H4 (cell line): ENCODE data around the gene FKBP2. TPM values are rescaled to one million over a fixed set of nuclear protein-coding genes. Genes with fewer than 3 reads are reported as not detected.
"Not testable (repeated sequence)": the region's sequence is repeated elsewhere in the genome, so short reads cannot be mapped to it uniquely, and the experiment has no call there.

Experiments used
- DNase-seq: peaks from one replicate; pipeline ENCODE4 v3.0.0-alpha.2; 2015; ENCODE audit warnings: low spot score
- total RNA-seq: library from RNA; depleted of rRNA; stranded (reverse); fragments of >200 nt; shearing (Covaris generic); gene quantifications from 2 replicates; pipeline ENCODE4 v1.2.3, GENCODE V29; 2014

The FKBP2 gene
- total RNA-seq, 1 experiment from 2014 or later: 65.7 TPM

DNA sequence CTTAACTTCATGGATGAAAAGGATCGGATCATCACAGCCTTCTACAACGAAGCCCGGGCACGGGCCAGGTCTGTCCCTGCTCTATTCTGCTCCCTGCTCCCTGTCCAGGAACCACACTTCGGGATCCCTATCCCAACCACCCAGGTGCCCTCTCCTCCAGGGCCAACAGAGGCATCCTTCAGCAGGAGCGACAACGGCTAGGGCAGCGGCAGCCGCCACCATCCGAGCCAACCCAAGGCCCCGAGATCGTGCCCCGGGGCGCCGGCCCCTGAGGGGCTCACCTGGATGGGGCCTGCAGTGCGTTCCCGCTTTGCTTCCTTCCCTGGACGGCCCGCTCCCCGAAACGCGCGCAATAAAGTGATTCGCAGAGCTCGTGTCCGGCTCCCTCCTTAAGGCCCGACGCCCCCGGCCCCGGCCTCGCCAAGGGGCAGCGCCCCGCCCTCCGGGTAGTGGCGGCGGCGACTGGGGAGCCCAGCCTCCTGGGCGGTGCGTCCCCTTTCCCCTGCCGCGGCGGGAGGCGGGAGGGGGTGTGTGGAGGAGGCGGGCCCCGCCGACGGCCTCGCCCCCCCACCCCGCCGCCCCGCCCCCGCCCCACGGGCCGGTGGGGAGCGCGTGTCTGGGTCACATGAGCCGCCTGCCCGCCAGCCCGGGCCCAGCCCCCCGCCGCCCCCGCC lies 6.8 kb upstream of the FKBP2 start, which contains the start of gene VEGFB:
Gene VEGFB, plus strand, starts transcription at position 672 of the 674 bp plus-strand sequence. CDS start 250 bp downstream, outside the sequence.
- peak; percentile 45 for DNase-seq

DNA sequence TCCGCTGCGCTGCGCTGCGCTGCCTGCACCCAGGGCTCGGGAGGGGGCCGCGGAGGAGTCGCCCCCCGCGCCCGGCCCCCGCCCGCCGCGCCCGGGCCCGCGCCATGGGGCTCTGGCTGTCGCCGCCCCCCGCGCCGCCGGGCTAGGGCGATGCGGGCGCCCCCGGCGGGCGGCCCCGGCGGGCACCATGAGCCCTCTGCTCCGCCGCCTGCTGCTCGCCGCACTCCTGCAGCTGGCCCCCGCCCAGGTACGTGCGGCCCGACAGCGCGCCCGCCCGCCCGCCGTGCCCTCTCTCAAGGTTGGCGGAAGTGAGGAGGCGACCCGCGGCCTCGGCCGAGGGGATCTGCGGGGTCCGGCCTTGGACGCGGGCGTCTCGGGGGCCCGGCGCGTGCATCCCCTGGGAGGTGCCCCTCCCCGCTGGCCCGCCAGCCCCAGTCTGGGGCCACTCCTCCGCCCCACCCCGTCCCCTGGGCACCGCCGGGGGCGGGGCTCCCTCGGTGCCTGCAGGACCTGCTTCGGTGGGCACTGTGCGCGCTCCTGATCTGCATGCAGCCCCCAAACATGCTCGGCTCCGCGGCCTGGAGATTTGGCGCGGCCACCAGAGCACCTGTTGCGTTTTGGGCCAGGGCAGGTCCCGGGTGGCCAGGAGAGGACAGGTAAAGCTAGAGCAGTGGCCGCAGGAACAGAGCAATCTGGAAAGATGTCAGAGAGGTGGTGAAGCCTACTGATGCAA lies 6.1 kb upstream of the FKBP2 start:
- DNase-seq: no peak

DNA sequence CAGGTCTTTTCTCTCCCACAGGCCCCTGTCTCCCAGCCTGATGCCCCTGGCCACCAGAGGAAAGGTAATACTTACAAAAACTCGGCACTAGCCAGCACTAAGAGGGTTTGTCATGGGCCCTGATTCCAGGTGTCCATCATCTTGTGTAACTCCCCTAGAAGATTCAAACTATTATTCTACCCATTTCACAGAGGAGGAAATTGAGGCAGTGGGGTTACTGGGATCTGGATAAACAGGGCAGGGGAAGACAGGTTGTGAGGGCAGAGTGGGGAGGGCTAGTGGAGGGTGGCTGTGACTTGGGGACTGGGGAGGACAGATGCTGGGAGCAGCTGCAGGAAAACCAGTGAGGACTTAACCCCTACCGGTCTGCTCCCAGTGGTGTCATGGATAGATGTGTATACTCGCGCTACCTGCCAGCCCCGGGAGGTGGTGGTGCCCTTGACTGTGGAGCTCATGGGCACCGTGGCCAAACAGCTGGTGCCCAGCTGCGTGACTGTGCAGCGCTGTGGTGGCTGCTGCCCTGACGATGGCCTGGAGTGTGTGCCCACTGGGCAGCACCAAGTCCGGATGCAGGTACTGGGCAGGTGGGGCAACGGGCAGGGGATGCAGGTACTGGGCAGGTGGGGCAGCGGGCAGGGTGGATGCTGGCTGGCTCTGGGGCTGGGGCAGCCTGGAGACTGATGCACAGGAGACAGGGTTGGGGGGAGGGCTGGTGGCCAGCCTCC lies 5.3 kb upstream of the FKBP2 start:
- no peak for DNase-seq

DNA sequence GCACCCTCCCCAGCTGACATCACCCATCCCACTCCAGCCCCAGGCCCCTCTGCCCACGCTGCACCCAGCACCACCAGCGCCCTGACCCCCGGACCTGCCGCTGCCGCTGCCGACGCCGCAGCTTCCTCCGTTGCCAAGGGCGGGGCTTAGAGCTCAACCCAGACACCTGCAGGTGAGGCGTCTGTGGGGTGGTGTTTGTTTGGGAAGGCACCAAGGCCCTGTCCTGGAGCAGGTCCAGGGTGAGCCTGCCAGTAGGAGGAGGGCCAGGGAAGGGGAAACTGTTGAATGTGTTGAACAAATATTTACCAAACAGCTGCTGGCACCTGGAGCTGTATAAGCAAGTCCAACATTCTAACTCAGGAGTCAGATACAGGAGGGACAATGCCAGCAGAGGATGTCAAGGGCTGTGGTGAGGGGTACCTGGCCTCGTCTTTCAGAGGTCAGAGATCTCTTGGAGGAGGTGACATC lies 3.4 kb upstream of the FKBP2 start:
- no peak for DNase-seq

DNA sequence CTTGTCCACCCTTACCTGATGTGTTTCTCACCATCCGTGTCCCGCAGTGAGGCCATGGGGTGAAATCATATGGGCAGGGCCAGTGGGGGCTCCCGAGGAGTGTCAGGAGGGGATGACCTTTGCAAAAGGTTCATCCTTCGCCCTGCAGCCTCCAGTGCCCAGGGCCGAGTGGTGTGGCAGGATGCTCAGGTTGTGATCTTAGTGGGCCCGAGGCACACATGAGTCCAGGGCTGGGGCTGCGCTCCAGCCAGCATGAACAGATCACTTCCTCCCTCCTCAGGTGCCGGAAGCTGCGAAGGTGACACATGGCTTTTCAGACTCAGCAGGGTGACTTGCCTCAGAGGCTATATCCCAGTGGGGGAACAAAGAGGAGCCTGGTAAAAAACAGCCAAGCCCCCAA lies 2.8 kb upstream of the FKBP2 start:
- DNase-seq: no peak

DNA sequence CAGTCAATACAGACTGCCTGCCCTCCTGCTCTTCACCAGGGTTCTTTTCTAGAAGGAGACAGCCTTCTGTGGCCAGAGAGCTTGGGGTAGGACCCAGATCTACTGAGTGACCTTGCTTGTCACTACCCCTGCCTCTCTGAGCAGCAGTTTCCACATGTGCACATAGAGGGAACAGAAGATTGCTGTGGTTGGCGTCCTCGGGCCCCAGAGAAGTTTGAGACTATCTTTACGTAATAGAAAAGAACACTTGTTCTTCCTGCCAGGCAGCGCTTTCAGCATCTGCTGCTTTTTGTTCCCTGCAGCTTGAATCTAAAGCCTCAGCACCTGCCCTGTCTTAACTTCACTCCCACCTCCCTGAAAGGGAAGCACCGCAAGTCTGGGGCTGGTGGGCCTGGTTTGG lies 1.9 kb upstream of the FKBP2 start:
- no peak for DNase-seq

DNA sequence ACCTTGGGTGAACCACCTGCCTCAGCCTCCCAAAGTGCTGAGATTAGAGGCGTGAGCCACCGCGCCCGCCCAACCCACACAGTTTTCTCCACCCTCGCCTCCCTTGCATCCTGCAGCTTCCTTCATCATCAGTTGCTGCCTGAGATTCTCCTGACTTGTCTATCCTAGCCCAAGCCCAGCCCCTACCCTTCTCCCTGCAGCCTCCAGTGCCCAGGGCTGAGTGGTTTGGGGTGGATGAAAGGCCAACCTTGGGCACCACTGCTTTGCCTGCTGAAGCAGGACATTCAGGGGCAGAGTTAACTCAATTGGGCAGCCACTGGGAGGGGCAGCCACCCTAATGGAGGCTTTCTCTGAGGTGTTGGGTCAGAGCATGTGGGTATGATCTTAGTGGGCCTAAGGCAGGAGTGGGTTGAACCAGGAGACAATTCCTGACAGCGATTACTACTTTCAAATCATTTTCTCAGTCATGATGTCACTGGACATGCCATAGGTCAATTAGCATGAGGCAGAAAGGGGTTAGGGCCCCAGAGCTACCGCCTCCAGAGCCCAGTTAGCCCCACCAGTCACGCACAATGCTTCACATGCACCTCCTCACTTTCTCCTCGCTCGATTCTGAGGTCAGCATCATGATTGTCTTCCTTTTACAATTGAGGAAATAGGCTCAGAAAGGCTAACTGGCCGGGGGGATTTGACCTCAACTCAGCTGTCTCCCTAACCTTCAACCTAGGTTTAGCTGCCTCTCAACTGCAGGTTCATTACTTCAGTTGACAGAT lies 1.0 kb upstream of the FKBP2 start:
- no peak for DNase-seq

DNA sequence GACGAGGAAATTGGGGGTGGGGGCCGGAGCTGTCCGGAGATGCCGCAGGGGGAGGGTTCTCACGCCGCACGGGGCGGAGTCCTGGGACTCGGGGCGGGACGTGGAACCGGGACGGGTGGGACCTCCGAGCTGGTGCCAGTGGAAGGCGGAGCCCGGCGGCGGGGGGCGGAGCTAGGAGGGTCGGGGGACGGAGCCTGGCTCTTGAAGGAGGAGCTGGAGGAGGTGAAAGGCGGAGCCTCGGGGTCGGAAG lies 271 bp downstream of the FKBP2 start:
- peak; percentile 94 for DNase-seq

DNA sequence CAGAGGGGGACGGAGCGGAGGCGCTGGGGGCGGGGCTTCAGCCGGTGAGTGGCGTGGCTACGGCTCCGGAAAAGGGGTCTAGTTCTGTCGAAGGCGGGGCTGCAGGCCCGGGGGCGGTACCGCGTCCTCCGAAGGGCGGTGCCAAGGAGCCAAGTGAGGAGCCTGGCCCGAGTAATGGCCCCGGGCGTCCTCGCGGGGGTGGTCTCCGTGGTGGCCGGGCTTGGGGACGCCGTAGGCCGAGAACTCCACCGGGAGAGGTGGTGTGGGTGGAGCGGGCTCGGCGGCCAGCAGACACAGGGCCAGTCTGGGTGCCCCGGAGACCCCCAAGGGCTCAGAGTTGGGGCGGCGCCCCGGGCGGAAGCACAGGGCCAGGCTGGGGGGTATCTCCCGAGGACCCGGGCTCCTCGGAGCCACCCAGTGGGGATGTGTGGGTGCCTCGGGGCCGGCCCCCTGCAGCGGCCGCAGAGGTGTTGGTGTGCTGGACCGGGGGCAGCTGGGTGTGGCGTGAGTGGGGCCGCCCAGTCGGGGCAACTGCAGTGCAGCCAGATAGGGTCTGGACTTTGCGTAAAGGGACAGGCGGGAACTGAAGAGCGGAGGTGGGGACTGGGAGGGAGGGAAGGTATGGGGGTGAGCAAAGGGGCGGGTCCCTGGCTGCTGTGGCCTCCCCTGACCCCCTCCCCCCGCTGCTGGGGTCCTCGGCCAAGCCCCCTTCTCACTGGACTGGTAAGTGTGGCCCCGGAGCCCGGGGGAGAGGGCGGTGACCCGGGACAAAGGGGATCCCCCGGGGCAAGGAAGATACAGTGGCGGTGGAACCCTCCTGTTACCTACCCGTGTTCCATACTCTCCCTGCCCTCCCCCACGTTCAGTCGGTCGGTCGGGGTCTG lies 838 bp downstream of the FKBP2 start:
- no peak for DNase-seq

DNA sequence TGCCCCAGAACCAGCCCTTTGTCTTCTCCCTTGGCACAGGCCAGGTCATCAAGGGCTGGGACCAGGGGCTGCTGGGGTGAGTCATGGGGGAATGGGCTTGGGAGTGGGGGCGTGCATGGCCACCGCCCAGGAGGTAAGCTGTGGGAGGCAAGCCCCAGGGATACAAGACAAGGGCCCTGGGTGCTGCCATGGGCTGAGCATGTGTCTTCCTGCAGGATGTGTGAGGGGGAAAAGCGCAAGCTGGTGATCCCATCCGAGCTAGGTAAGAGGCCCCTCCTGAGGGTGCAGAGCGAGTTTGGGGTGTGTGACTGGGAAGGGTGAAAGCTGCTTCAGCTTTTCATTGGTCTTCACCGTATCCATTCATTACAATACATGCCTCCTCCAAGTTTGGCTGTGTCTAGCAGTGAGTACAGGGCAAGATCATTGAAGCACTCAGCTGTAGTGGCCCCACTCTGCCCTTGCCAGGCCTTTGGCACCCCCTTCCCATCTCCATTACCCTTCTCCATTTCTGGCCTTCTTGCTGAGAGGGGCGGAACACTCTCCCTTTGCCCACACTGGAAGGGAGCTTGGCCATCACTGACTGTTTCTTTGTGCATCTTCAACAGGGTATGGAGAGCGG lies 2.5 kb downstream of the FKBP2 start:
- DNase-seq: no peak

DNA sequence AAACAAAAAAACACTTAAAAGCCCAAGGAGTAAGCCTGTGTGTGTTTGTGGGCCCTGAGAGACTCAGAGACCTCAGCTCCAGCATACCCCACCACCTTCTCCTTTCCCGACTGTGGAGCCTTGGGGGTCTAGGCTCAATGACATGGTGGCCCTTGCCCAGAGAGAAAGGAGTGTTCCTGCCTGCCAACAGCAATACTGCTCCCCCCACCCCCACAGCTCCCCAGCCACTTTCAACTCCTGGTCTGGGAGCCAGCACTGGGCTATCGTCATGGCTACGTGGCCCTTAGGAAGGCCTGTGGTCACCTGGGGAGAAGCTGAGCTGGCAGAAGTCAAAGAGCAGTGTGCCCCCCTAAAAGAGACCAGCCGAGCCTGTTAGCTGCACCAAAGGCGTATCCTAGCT lies 3.2 kb downstream of the FKBP2 start:
- DNase-seq: no peak

DNA sequence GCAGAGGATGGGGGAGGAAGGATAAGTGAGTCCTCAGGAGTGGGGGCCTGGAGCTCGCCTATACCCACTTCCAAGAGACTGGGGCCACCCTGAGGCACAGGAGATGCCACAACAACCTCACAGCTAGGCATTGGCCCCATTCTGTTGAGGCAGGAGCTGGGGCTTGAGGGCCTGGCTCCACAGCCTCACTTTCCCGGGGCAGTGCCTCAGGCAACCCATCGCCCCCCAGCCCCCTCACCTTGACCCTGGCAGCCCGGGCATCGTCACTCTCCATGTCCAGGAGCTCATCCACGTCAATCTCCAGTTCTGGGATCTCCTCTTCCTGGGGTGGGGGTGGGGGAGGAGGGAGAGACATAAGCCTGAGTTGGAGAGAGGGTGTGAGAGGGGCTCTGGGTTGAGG lies 4.1 kb downstream of the FKBP2 start:
- no peak for DNase-seq

DNA sequence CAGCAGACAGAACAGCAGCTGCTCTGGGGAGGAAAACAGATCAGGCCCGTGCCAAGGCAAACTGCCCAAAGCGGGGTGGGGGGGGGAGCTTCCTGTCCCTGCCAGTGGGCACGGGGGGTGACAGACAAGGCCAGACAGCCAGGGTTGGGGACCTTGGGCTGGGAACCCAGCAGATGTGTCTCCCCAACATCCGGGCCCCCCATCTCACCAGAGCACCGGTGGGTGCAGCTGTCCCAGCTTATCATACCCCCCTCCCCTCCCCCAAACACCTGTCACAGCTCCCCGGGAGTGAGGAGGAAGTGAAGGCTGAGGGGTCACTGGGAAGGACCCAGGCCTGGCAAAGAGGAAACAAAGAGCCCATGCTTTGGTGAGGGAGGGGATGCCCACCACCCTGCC lies 4.5 kb downstream of the FKBP2 start:
- no peak for DNase-seq

DNA sequence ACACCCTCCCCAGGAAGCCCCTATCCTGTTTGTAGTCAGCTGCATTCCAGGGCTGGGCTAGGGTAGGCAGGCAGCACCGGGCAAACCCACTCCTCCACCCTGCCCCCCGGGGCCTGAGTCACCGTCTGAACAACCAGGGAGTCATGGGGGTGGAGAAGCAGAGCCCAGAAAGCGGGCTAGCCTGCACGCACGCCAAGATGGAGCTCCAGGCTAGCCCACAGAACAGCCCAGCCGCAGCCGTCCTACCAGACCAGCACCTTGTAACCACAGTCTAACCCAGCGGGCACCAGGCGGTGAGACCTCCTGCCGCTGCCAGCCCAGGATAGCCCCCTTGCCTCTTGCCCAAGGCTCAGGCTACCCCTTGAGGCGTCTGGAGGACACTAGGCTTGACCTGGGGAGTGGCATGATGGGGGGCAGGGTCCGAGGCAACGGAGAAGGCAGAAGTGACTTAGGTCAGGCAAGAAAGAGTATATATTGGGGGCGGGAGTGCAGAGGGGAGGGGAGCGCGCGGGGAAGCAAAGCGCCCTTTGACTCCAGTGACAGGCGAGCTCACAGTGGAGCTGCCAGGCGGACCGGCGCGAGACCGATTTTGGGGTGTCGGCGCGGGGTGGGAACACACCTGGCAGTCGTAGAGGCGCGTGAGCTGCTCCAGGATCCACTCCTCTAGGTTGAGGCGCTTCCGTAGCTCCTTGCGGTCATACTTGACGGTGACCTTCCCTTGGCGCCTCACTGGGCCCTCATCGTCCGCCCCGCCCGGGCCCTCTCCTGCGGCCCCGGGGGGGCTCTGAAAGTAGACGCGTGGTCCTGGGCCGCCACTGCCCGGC lies 5.1 kb downstream of the FKBP2 start:
- peak; percentile 82 for DNase-seq

DNA sequence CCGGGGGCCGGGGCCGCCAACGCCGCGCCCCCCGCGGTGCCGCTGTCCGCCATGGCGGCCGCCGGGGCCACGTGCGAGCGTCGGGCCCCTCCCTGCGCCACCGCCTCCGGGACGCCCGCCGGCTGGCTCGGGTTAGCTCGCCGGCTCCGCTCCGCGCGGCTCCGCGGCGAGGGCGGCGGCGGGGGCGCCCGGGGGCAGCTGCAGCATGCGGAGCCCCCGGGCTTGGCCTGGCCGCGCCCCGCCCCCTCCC lies 5.7 kb downstream of the FKBP2 start:
- not testable (repeated sequence) for DNase-seq

DNA sequence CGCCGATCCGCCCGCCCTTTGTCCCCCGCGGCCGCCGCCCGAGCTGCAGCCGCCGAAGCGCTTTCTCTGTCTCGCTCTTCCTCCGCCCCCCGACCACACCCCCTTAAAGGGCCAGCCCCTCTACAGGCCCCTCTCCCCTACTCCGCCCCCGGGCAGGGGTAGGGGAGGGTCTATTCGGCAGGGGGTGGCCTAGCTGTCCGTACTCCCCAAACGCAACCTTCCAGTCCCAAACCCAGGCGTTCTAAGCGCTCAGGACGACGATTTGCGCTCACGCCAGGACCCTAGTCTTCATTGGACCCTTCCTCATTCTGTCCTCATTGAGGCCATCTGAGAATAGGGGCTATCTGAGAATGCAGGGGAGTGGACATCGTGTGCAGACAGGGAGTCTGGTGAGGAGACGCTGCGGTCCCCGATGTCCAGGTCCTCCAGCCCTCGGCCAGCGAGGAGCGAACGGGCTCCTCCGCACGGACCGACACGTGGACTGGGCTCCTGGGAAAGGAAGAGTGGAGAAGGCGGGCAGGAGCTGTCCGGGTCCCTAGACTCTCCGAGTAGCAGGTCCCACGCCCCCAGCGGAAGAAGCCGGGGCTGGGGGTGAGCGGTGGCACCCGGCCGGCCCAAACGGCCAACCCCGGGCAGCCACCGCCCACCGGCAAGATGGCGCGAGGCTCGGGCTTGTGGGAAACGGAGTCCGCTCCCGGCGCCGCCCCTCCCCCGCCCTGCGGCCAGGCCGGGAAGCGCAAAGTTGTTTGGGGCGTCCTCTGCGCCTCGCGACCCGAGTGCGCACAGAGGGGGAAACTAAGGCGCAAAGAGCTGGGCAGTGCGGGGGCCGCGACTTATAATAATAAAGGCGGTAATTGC lies 6.2 kb downstream of the FKBP2 start, which contains the start of gene PPP1R14B:
Gene PPP1R14B, minus strand, starts transcription at position 73 of the 858 bp plus-strand sequence. CDS start 270 bp downstream, outside the sequence.
- peak; percentile 77 for DNase-seq

DNA sequence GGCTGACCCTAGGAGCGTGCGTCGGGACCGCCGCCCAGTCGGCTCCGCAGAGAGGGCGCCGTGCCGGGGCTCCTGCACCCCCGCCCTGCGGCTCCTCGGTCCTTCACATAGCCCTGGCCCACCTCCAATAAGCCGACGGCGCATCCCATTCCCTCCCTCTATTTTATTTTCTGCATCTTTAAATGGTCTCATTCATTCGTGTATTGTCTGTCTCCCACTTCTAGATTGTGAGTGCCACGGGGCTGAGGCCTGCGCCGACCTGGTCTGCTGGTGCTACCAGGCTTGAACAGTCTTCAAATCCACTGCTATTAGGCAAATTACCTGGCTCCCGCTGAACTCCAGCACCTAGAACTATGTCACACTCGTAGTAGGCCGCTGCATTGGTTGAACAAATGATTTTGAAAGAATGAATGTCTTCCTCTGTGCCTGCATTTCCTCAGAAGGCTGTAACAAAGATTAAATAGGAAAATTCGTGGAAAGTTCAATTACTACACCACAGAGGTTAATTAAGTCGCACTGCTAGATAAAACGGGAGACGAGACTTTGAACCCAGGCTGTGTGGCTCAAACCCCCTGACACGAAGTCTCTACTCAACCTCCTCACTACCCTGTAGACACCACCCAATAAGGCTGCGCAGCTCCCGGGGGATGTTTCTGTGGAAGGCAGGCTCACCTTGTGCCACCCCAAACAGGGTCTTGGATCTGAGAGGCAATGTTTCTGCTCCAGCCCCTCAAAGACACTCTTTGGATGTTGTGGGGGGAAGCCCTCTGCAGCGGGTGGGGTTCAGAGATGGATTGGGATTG lies 7.0 kb downstream of the FKBP2 start:
- no peak for DNase-seq

DNA sequence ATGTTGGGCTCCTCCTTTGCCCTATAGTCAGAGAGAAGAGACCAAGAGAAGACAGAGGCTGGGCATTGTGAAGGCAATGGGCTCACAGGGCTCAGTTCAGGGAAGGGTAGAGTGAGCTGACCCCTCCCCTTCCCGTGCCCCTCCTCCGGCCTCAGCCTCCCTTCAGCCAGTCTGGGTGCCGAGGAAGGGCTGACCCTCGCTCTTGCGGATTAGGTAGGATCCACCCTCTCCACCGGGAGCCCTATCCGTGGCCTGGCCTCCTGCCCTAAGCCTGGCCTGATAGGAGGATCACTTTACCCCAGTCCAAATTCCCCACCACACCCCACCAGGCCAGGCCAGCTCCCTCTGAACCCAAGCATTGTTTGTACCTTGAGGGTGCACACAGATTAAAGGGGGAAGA lies 7.7 kb downstream of the FKBP2 start:
- no peak for DNase-seq
